ENCODE data around the gene PHACTR1.

DNA sequence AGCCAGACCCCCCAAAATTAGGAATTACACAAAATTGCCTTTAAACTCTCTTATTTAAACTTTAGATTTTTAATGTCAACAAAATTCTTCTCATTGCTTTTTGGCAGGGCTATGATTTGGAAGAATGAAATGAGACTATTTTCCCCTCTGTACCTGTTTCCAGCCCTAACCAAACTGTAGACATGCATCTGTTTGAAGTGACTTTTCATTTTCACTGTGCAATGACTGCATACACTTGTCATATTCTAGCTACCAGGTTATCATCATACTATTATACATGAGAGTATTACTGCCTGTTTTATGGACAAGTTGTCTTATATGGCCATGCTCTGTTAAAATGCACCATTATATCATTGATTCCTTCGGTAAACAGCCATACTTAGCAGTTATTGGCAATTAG lies 316.6 kb downstream of the PHACTR1 start:
- TF ChIP-seq CTCF (IDR thresholded peaks at IDR 0.05) (no peak), POLR2A (IDR thresholded peaks at IDR 0.05) (no peak)

Measured in prostate gland (tissue), 2 donors.